CD8-positive, alpha-beta memory T cell (primary cell): ENCODE results near the gene APOA1. TPM values are rescaled to one million over a fixed set of nuclear protein-coding genes. Genes with fewer than 3 reads are reported as not detected.

Source experiments
- CTCF ChIA-PET: fragments of 350-600 bp; sonication (Branson Sonifier 250); formaldehyde crosslinking; loops from one replicate; lab custom pipeline; 2021; ENCODE audit warnings: antibody characterized with exemption; lab: Charles Lee
- POLR2A ChIA-PET: fragments of 350-600 bp; sonication (Branson Sonifier 250); formaldehyde crosslinking; loops from one replicate; lab custom pipeline; 2021; ENCODE audit warnings: antibody characterized with exemption; lab: Charles Lee
- DNase-seq, 5 donors: peaks; one replicate each; pipeline versions ENCODE4 v3.0.0 to v3.0.0-alpha.2; 2020 to 2022; ENCODE audit warnings: mixed read lengths in 1 of 5
- H3K27ac ChIP-seq: one replicate; pipeline ENCODE4 v1.7.0; 2013; ENCODE audit warnings: low read depth, mild to moderate bottlenecking, low read length, moderate library complexity
- H3K27me3 ChIP-seq: 2 replicates; pipeline ENCODE4 v1.7.0; 2013; ENCODE audit warnings: low read length, mild to moderate bottlenecking; ENCODE audit not compliant: insufficient read depth, poor library complexity, severe bottlenecking
- H3K36me3 ChIP-seq: 2 replicates; pipeline ENCODE4 v1.7.0; 2013; ENCODE audit warnings: mild to moderate bottlenecking, low read length, moderate library complexity; ENCODE audit not compliant: insufficient read depth
- H3K4me1 ChIP-seq: 2 replicates; pipeline ENCODE4 v1.7.0; 2013; ENCODE audit warnings: mild to moderate bottlenecking, low read length, moderate library complexity; ENCODE audit not compliant: insufficient read depth
- H3K4me3 ChIP-seq: 2 replicates; pipeline ENCODE4 v1.7.0; 2013; ENCODE audit warnings: mild to moderate bottlenecking, low read length
- H3K9me3 ChIP-seq: 2 replicates; pipeline ENCODE4 v1.7.0; 2013; ENCODE audit warnings: mild to moderate bottlenecking, low read length
- H3K27ac Mint-ChIP-seq, 8 donors: one replicate each; pipeline ENCODE4 v1.8.0; 2020 to 2021; ENCODE audit warnings: mixed read lengths in 8 of 8, mild to moderate bottlenecking in 6 of 8, inconsistent platforms in 3 of 8, moderate library complexity in 3 of 8
- H3K27me3 Mint-ChIP-seq, 2 donors: one replicate each; pipeline ENCODE4 v1.8.0; 2020 to 2021; ENCODE audit warnings: mixed read lengths in 2 of 2, mild to moderate bottlenecking in 1 of 2, moderate library complexity in 1 of 2
- H3K36me3 Mint-ChIP-seq, 3 donors: one replicate each; pipeline ENCODE4 v1.8.0; 2020 to 2021; ENCODE audit warnings: mixed read lengths in 3 of 3, inconsistent platforms in 1 of 3, mild to moderate bottlenecking in 1 of 3
- H3K4me1 Mint-ChIP-seq, 3 donors: one replicate each; pipeline ENCODE4 v1.8.0; 2020 to 2021; ENCODE audit warnings: mixed read lengths in 3 of 3, inconsistent platforms in 1 of 3, mild to moderate bottlenecking in 1 of 3
- H3K4me3 Mint-ChIP-seq, 7 donors: one replicate each; pipeline ENCODE4 v1.8.0; 2020 to 2021; ENCODE audit warnings: mixed read lengths in 7 of 7, mild to moderate bottlenecking in 6 of 7, moderate library complexity in 4 of 7, inconsistent platforms in 2 of 7
- H3K9me3 Mint-ChIP-seq, 5 donors: one replicate each; pipeline ENCODE4 v1.8.0; 2020 to 2022; ENCODE audit warnings: mixed read lengths in 5 of 5, mild to moderate bottlenecking in 3 of 5, moderate library complexity in 2 of 5, inconsistent platforms in 1 of 5
- polyA plus RNA-seq: library from polyadenylated mRNA; unstranded; fragments of 300-500 nt; fragmentation: Illumina TruSeq; gene quantifications from one replicate; pipeline ENCODE4 v1.2.3, GENCODE V29; 2021
- total RNA-seq, 2 experiments: library from RNA; stranded (reverse); gene quantifications; one replicate each; pipeline ENCODE4 v1.2.3, GENCODE V29; 2021

Gene APOA1
- total RNA-seq (under 1 TPM; 0.33 to 0.48 TPM), polyA plus RNA-seq (not detected)

GRCh38 chr11:116837231-116838091 is at the start of gene APOA1:
APOA1 (minus strand) TSS chr11:116837622; CDS start chr11:116837387, 235 bp downstream.
- Histone ChIP-seq H3K9me3 (no peaks in the 10 kb centered on the region), H3K4me3 (no peak within 1 kb of the TSS), H3K4me1 (peaks cover 7% of the 10 kb centered on the region), H3K27ac (no peak within 1 kb of the TSS), H3K27me3 (no peaks in the 10 kb centered on the region), H3K36me3 (no peaks in the 10 kb centered on the region)
- Mint-ChIP-seq H3K4me1 (peaks cover 5 to 29% (median 9%) of the 10 kb centered on the region in 3 donors), H3K27ac (no peak within 1 kb of the TSS), H3K36me3 (no peaks in the 10 kb centered on the region), H3K27me3 (no peaks in the 10 kb centered on the region), H3K9me3 (no peaks in the 10 kb centered on the region), H3K4me3 (peak within 1 kb of the TSS in 2 of 7 donors; percentile 26 to 86)
- no peak for DNase-seq
- POLR2A ChIA-PET = no interaction called here
- CTCF ChIA-PET = interaction anchor here (1.1 to 8.4 kb wide), 12 partner anchors 9 to 268 kb away, joined by 3 to 101 read pairs (median 13); partner anchors contain the start of genes APOA4, APOA5 and ZPR1

- Histone ChIP-seq H3K36me3 (no peaks in the 10 kb centered on the region), H3K4me1 (peaks cover 12% of the 10 kb centered on the region), H3K9me3 (no peaks in the 10 kb centered on the region), H3K4me3 (no peak overlapping the region), H3K27ac (no peak overlapping the region), H3K27me3 (no peaks in the 10 kb centered on the region)
- H3K9me3 Mint-ChIP-seq = no peaks in the 10 kb centered on the region
- H3K4me1 Mint-ChIP-seq = peaks cover 17 to 29% (median 25%) of the 10 kb centered on the region in 3 donors
- H3K27ac Mint-ChIP-seq = peak overlapping the region in 7 of 8 donors; percentile 32 to 72 (median 42)
- DNase-seq = no peak
- ChIA-PET CTCF (interaction anchor here (0.9 kb wide), 1 partner anchor 213 kb away, joined by 3 read pairs; no protein-coding TSS in a partner anchor), POLR2A (no interaction called here)
- H3K36me3 Mint-ChIP-seq = peaks cover 0 to 37% (median 2%) of the 10 kb centered on the region in 3 donors
- H3K27me3 Mint-ChIP-seq = no peaks in the 10 kb centered on the region
- no peak overlapping the region for H3K4me3 Mint-ChIP-seq
Measured at GRCh38 chr11:116885951-116886655, 48.7 kb upstream of the APOA1 start.

GRCh38 chr11:116882386-116882785 is 45.0 kb upstream of the APOA1 start:
- H3K9me3 Mint-ChIP-seq = no peaks in the 10 kb centered on the region
- Histone ChIP-seq H3K27ac (no peak overlapping the region), H3K9me3 (no peaks in the 10 kb centered on the region), H3K36me3 (no peaks in the 10 kb centered on the region), H3K27me3 (no peaks in the 10 kb centered on the region), H3K4me3 (no peak overlapping the region), H3K4me1 (no peaks in the 10 kb centered on the region)
- ChIA-PET CTCF (interaction anchor here (1.3 to 4.7 kb wide), 4 partner anchors 28 to 223 kb away, joined by 3 to 42 read pairs (median 4); no protein-coding TSS in a partner anchor), POLR2A (no interaction called here)
- no peak overlapping the region for H3K4me3 Mint-ChIP-seq
- DNase-seq = no peak
- peaks cover 0 to 37% (median 2%) of the 10 kb centered on the region in 3 donors for H3K36me3 Mint-ChIP-seq
- peaks cover 9 to 20% (median 13%) of the 10 kb centered on the region in 3 donors for H3K4me1 Mint-ChIP-seq
- H3K27me3 Mint-ChIP-seq = no peaks in the 10 kb centered on the region
- peak overlapping the region in 6 of 8 donors; percentile 0 to 62 (median 45) for H3K27ac Mint-ChIP-seq

- H3K9me3 Mint-ChIP-seq = no peaks in the 10 kb centered on the region
- Histone ChIP-seq H3K27ac (no peak overlapping the region), H3K9me3 (no peaks in the 10 kb centered on the region), H3K4me3 (no peak overlapping the region), H3K4me1 (no peaks in the 10 kb centered on the region), H3K27me3 (no peaks in the 10 kb centered on the region), H3K36me3 (no peaks in the 10 kb centered on the region)
- ChIA-PET POLR2A (no interaction called here), CTCF (interaction anchor here (0.9 to 4.7 kb wide), 8 partner anchors 11 to 228 kb away, joined by 3 to 42 read pairs (median 4); partner anchors contain the start of gene SIK3)
- DNase-seq = no peak
- no peaks in the 10 kb centered on the region for H3K27me3 Mint-ChIP-seq
- peaks cover 0 to 39% (median 4%) of the 10 kb centered on the region in 3 donors for H3K36me3 Mint-ChIP-seq
- H3K27ac Mint-ChIP-seq = peak overlapping the region in 3 of 8 donors; percentile 49 to 83 (median 73)
- H3K4me3 Mint-ChIP-seq = no peak overlapping the region
- H3K4me1 Mint-ChIP-seq = peaks cover 9 to 20% (median 13%) of the 10 kb centered on the region in 3 donors
Measured at GRCh38 chr11:116881143-116881542, 43.7 kb upstream of the APOA1 start.

- POLR2A ChIA-PET = interaction anchor here (1.1 kb wide), 1 partner anchor 226 kb away, joined by 3 read pairs; no protein-coding TSS in a partner anchor
Measured at GRCh38 chr11:116879800-116880625, 42.6 kb upstream of the APOA1 start.

GRCh38 chr11:116876656-116877055 is 39.2 kb upstream of the APOA1 start:
- no peaks in the 10 kb centered on the region for H3K27me3 ChIP-seq
- no peaks in the 10 kb centered on the region for H3K9me3 ChIP-seq
- peaks cover 19% of the 10 kb centered on the region for H3K36me3 ChIP-seq
- H3K4me1 ChIP-seq = no peaks in the 10 kb centered on the region
- H3K4me3 ChIP-seq = no peak overlapping the region
- POLR2A ChIA-PET = no interaction called here
- Mint-ChIP-seq H3K27me3 (peaks cover 0 to 1% of the 10 kb centered on the region in 2 donors), H3K9me3 (no peaks in the 10 kb centered on the region), H3K36me3 (peaks cover 4 to 68% (median 19%) of the 10 kb centered on the region in 3 donors), H3K4me3 (no peak overlapping the region), H3K27ac (peak overlapping the region in 6 of 8 donors; percentile 8 to 72 (median 30)), H3K4me1 (peaks cover 9 to 20% (median 13%) of the 10 kb centered on the region in 3 donors)
- H3K27ac ChIP-seq = no peak overlapping the region
- CTCF ChIA-PET = interaction anchor here (0.7 to 2.1 kb wide), 2 partner anchors 40 to 229 kb away, joined by 3 to 10 read pairs; no protein-coding TSS in a partner anchor
- no peak for DNase-seq

More at GRCh38 chr11:116879800-116880625, 42.6 kb upstream of the APOA1 start:
- Histone ChIP-seq H3K4me1 (no peaks in the 10 kb centered on the region), H3K27ac (no peak overlapping the region), H3K4me3 (no peak overlapping the region), H3K27me3 (no peaks in the 10 kb centered on the region), H3K36me3 (peaks cover 3% of the 10 kb centered on the region), H3K9me3 (no peaks in the 10 kb centered on the region)
- Mint-ChIP-seq H3K4me1 (peaks cover 9 to 20% (median 13%) of the 10 kb centered on the region in 3 donors), H3K27me3 (peaks cover 0 to 1% of the 10 kb centered on the region in 2 donors), H3K27ac (peak overlapping the region in 6 of 8 donors; percentile 31 to 82 (median 71)), H3K9me3 (no peaks in the 10 kb centered on the region), H3K4me3 (no peak overlapping the region), H3K36me3 (peaks cover 0 to 45% (median 9%) of the 10 kb centered on the region in 3 donors)
- CTCF ChIA-PET = interaction anchor here (0.7 to 4.7 kb wide), 18 partner anchors 9 to 266 kb away, joined by 3 to 42 read pairs (median 5); partner anchors contain the start of genes APOA1, APOA5 and SIK3
- peak in 2 of 5 donors; percentile 29 to 47 for DNase-seq

GRCh38 chr11:116875194-116875593 is 37.8 kb upstream of the APOA1 start:
- Histone ChIP-seq H3K4me3 (no peak overlapping the region), H3K36me3 (peaks cover 27% of the 10 kb centered on the region), H3K27me3 (no peaks in the 10 kb centered on the region), H3K9me3 (no peaks in the 10 kb centered on the region), H3K27ac (no peak overlapping the region), H3K4me1 (no peaks in the 10 kb centered on the region)
- Mint-ChIP-seq H3K27me3 (peaks cover 0 to 1% of the 10 kb centered on the region in 2 donors), H3K4me3 (no peak overlapping the region), H3K36me3 (peaks cover 8 to 75% (median 31%) of the 10 kb centered on the region in 3 donors), H3K4me1 (peaks cover 7 to 15% (median 9%) of the 10 kb centered on the region in 3 donors), H3K27ac (peak overlapping the region in 5 of 8 donors; percentile 21 to 68 (median 43)), H3K9me3 (no peaks in the 10 kb centered on the region)
- ChIA-PET CTCF (no interaction called here), POLR2A (interaction anchor here (1.0 kb wide), 1 partner anchor 231 kb away, joined by 5 read pairs; no protein-coding TSS in a partner anchor)
- no peak for DNase-seq
